ENCODE measurements around the gene ZNF354B.
A peak's percentile ranks its signal among the peaks of the same experiment; 100 is the strongest.
"Not testable (repeated sequence)": the region's sequence is repeated elsewhere in the genome, so short reads cannot be mapped to it uniquely, and the experiment has no call there.

Gene ZNF354B

DNA sequence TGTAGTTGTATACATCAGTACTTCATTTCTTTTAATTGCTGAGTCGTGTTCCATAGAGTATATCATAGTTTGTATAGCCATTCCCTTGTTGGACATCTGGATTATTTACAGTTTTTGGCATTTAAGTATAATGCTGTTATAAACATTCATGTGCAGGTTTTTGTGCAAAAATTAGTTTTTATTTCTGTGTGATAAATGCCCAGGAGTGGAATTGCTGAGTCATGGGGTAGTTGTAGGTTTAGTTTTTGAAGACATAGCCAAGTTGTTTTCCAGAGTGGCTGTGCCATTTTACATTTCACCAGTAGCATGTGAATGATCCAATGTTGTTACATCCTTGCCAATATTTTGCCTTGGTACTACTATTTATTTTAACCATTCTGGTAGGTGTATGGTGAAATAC lies 12.5 kb downstream of the ZNF354B start:
- Histone ChIP-seq H3K4me3 (ENCODE audit: insufficient read depth, low read depth, low read length) (no peak overlapping the region), H3K4me1 (ENCODE audit: control insufficient read depth, insufficient read depth, low read length) (no peaks in the 10 kb centered on the region), H3K27ac (ENCODE audit: insufficient read depth, low read depth, low read length, poor library complexity, severe bottlenecking) (no peak overlapping the region), H3K9me3 (ENCODE audit: control insufficient read depth, low read length) (no peaks in the 10 kb centered on the region), H3K27me3 (ENCODE audit: control insufficient read depth, insufficient read depth, low read length, poor library complexity, severe bottlenecking) (no peaks in the 10 kb centered on the region), H3K36me3 (ENCODE audit: control insufficient read depth, insufficient read depth, low read length) (peaks cover 25% of the 10 kb centered on the region)
- 92 to 100% methylated on average over 1 of the region's 1 CpG for WGBS, 2 experiments

DNA sequence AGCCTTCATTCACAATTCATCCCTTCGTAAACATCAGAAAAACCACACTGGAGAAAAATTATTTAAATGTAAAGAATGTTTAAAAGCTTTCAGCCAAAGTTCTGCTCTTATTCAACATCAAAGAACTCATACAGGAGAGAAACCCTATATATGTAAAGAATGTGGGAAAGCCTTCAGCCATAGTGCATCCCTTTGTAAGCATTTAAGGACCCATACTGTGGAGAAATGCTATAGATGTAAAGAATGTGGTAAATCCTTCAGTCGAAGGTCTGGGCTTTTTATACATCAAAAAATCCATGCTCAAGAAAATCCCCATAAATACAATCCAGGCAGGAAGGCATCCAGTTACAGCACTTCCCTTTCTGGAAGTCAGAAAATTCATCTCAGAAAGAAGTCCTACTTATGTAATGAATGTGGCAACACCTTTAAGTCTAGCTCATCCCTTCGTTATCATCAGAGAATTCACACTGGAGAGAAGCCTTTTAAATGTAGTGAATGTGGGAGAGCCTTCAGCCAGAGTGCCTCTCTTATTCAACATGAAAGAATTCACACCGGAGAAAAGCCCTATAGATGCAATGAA lies 23.5 kb downstream of the ZNF354B start:
- H3K4me1 ChIP-seq (ENCODE audit: control insufficient read depth, insufficient read depth, low read length); H3K4me3 ChIP-seq (ENCODE audit: insufficient read depth, low read depth, low read length); H3K27me3 ChIP-seq (ENCODE audit: control insufficient read depth, insufficient read depth, low read length, poor library complexity, severe bottlenecking); H3K27ac ChIP-seq (ENCODE audit: insufficient read depth, low read depth, low read length, poor library complexity, severe bottlenecking): not testable (repeated sequence)
- WGBS, 2 experiments = 60 to 86% methylated on average over 1 of the region's 4 CpGs
- peaks cover 65% of the 10 kb centered on the region for H3K36me3 ChIP-seq (ENCODE audit: control insufficient read depth, insufficient read depth, low read length)
- H3K9me3 ChIP-seq (ENCODE audit: control insufficient read depth, low read length) = peaks cover 14% of the 10 kb centered on the region

- Histone ChIP-seq H3K9me3 (ENCODE audit: control insufficient read depth, low read length) (peaks cover 14% of the 10 kb centered on the region), H3K27me3 (ENCODE audit: control insufficient read depth, insufficient read depth, low read length, poor library complexity, severe bottlenecking) (no peaks in the 10 kb centered on the region), H3K4me1 (ENCODE audit: control insufficient read depth, insufficient read depth, low read length) (no peaks in the 10 kb centered on the region), H3K4me3 (ENCODE audit: insufficient read depth, low read depth, low read length) (no peak overlapping the region), H3K36me3 (ENCODE audit: control insufficient read depth, insufficient read depth, low read length) (peaks cover 66% of the 10 kb centered on the region), H3K27ac (ENCODE audit: insufficient read depth, low read depth, low read length, poor library complexity, severe bottlenecking) (no peak overlapping the region)
- 92 to 96% methylated on average over 4 to 5 of the region's 6 CpGs for WGBS, 2 experiments
Measured at GRCh38 chr5:178883815-178884430, 24.2 kb downstream of the ZNF354B start.

GRCh38 chr5:178895615-178896571 lies 36.1 kb downstream of the ZNF354B start, which contains the start of gene ZFP2:
Gene ZFP2, plus strand, starts transcription at chr5:178895913. Its CDS starts 35,401 bp downstream, at chr5:178931314.
- WGBS, 2 experiments = 1 to 2% methylated on average over 79 of the region's 79 CpGs
- peak within 1 kb of the TSS; percentile 51 for H3K27ac ChIP-seq (ENCODE audit: insufficient read depth, low read depth, low read length, poor library complexity, severe bottlenecking)
- H3K9me3 ChIP-seq (ENCODE audit: control insufficient read depth, low read length) = no peaks in the 10 kb centered on the region
- H3K36me3 ChIP-seq (ENCODE audit: control insufficient read depth, insufficient read depth, low read length) = no peaks in the 10 kb centered on the region
- H3K4me1 ChIP-seq (ENCODE audit: control insufficient read depth, insufficient read depth, low read length) = no peaks in the 10 kb centered on the region
- H3K4me3 ChIP-seq (ENCODE audit: insufficient read depth, low read depth, low read length) = peak within 1 kb of the TSS; percentile 91
- no peaks in the 10 kb centered on the region for H3K27me3 ChIP-seq (ENCODE audit: control insufficient read depth, insufficient read depth, low read length, poor library complexity, severe bottlenecking)

DNA sequence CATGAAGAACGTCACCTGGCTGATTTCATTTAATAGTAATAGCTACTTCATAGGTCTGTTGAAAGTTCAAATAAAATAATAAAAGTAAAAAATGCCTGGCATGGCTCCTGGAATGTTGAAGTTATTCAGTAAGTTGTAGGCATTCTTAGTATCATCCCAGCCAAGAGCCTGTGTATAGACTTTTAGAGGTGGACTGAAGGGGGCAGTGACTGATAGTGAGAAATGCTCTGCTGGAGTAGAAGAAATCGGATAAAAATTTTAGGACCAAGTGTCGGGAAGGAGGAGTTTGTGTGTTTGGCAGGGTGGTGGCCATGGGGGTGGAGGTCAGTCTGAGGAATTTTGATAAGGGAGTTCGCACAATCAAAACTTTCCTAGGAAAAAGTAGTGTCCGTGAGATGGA lies 39.5 kb downstream of the ZNF354B start:
- H3K27ac ChIP-seq (ENCODE audit: insufficient read depth, low read depth, low read length, poor library complexity, severe bottlenecking) = no peak overlapping the region
- H3K9me3 ChIP-seq (ENCODE audit: control insufficient read depth, low read length) = peaks cover 2% of the 10 kb centered on the region
- H3K4me3 ChIP-seq (ENCODE audit: insufficient read depth, low read depth, low read length) = no peak overlapping the region
- H3K36me3 ChIP-seq (ENCODE audit: control insufficient read depth, insufficient read depth, low read length) = no peaks in the 10 kb centered on the region
- no peaks in the 10 kb centered on the region for H3K27me3 ChIP-seq (ENCODE audit: control insufficient read depth, insufficient read depth, low read length, poor library complexity, severe bottlenecking)
- no peaks in the 10 kb centered on the region for H3K4me1 ChIP-seq (ENCODE audit: control insufficient read depth, insufficient read depth, low read length)
- 90 to 92% methylated on average over 4 to 5 of the region's 5 CpGs for WGBS, 2 experiments

DNA sequence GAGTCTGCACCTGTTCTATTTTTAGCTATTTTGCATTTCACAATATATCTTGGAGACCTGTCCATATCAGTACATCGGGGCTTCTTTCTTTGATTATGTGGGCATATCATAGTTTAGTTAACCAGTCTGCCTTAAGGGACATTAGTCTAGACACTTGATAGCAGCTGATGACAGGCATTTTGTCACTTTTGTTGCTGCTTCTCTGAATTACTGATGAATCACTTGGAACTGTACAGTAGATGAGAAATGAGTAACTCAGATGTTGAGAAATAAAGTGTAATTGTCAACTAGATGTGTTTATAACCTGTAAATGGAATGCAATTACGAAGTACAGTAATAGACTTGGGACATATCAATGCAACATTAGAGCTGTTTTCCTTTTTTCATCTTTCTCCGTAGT lies 43.1 kb downstream of the ZNF354B start:
- H3K4me1 ChIP-seq (ENCODE audit: control insufficient read depth, insufficient read depth, low read length) = no peaks in the 10 kb centered on the region
- no peak overlapping the region for H3K27ac ChIP-seq (ENCODE audit: insufficient read depth, low read depth, low read length, poor library complexity, severe bottlenecking)
- H3K27me3 ChIP-seq (ENCODE audit: control insufficient read depth, insufficient read depth, low read length, poor library complexity, severe bottlenecking) = no peaks in the 10 kb centered on the region
- H3K4me3 ChIP-seq (ENCODE audit: insufficient read depth, low read depth, low read length) = no peak overlapping the region
- H3K36me3 ChIP-seq (ENCODE audit: control insufficient read depth, insufficient read depth, low read length) = no peaks in the 10 kb centered on the region
- peaks cover 3% of the 10 kb centered on the region for H3K9me3 ChIP-seq (ENCODE audit: control insufficient read depth, low read length)
- 58 to 77% methylated on average over 2 of the region's 3 CpGs for WGBS, 2 experiments

- WGBS, 2 experiments = 89 to 92% methylated on average over 9 to 11 of the region's 11 CpGs
- Histone ChIP-seq H3K4me1 (ENCODE audit: control insufficient read depth, insufficient read depth, low read length) (no peaks in the 10 kb centered on the region), H3K4me3 (ENCODE audit: insufficient read depth, low read depth, low read length) (no peak overlapping the region)
Measured at GRCh38 chr5:178931846-178932760, 72.3 kb downstream of the ZNF354B start.

More at GRCh38 chr5:178931846-178932760, 72.3 kb downstream of the ZNF354B start:
- peaks cover 6% of the 10 kb centered on the region for H3K9me3 ChIP-seq (ENCODE audit: control insufficient read depth, low read length)
- H3K36me3 ChIP-seq (ENCODE audit: control insufficient read depth, insufficient read depth, low read length) = no peaks in the 10 kb centered on the region
- no peaks in the 10 kb centered on the region for H3K27me3 ChIP-seq (ENCODE audit: control insufficient read depth, insufficient read depth, low read length, poor library complexity, severe bottlenecking)
- no peak overlapping the region for H3K27ac ChIP-seq (ENCODE audit: insufficient read depth, low read depth, low read length, poor library complexity, severe bottlenecking)

All from ectodermal cell (in vitro differentiated cells).